Measurements from ENCODE around the gene S100PBP.
"Not testable (repeated sequence)": the region's sequence is repeated elsewhere in the genome, so short reads cannot be mapped to it uniquely, and the experiment has no call there.

The S100PBP gene

DNA sequence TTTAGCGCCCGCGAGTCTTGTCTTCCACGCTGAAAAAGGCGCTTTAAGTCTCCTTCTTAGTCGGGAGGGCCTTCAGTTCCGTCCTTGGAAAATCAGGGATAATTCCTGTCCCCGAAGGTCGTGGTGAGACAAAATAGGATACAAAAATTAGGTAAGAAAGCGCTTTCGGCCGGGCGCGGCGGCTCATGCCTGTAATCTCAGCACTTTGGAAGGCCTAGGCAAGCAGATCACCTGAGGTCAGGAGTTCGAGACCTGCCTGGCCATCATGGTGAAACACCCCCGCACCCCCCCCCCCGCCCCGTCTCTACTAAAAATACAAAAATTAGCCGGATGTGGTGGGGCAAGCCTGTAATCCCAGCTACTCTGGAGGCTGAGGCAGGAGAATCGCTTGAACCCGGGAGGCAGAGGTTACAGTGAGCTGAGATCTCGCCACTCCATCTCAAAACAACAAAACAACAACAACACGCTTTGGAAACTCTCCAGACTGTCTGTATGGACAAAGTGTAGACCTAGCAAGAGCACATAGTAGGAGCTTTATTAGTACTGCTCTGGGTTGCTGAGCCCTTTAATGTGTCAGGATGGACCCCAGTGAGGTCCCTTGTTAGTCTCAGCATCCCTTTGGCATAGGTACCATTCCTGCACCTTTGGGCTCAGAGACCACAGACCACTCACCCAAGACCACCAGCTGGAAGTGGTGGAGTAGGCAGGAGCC lies 84.5 kb downstream of the S100PBP start:
- DNase-seq, result no peak

DNA sequence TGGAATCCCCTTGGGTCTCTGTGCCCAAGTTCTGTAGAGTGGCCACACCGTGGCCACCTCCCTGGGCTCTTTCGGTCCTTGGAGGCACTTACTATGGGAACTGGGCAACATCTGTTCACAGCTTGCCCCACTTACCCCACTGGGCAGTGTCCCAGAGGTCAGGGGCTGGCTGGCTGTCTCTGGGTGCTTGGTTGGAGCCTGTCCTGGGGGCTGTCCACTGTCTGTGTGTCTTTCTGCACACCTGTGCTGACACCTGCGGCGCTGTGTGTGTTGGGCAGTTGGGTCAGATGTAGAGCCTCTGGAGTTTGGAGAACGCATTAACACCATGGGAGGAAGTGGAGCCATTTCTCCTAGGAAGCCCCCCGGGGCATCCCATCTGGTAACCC lies 85.1 kb downstream of the S100PBP start:
- no peak for DNase-seq

- no peak for DNase-seq
These were observed 86.7 kb downstream of the S100PBP start for GRCh38 chr1:32903991-32904785.

DNA sequence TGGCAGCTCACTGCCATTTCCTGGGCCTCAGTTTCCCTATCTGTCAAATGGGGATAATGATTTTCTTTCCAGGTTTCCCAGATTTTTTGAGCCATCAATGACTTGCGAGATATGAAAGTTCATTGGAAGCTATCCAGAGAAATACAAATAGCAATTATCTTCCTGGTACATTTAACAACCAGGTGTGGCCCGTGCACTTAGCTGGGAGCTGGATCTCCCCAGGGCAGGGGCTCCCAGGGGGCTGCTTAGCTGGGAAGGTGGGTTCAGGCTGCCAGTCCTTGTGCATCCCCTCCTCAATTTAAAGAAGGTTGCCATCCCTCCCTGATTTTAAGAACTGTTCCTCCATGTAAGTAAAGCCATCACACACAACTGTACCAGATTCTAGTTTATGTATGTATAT lies 87.3 kb downstream of the S100PBP start:
- DNase-seq, result no peak

DNA sequence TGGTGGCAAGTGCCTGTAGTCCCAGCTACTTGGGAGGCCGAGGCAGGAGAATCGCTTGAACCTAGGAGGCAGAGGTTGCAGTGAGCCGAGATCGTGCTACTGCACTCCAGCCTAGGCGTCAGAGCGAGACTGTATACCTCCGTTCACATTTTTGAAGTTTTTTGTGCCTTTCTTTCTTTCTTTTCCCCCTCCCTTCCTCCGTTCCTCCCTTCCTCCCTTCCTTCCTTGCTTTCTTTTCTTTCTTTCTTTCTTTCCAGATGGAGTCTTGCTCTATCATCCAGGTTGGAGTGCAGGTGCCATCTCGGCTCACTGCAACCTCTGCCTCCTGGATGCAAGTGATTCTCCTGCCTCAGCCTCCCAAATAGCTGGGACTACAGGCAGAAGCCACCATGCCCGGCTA lies 88.1 kb downstream of the S100PBP start:
- DNase-seq, result not testable (repeated sequence)

GRCh38 chr1:32906654-32907053 lies 89.2 kb downstream of the S100PBP start:
- DNase-seq, result no peak

DNA sequence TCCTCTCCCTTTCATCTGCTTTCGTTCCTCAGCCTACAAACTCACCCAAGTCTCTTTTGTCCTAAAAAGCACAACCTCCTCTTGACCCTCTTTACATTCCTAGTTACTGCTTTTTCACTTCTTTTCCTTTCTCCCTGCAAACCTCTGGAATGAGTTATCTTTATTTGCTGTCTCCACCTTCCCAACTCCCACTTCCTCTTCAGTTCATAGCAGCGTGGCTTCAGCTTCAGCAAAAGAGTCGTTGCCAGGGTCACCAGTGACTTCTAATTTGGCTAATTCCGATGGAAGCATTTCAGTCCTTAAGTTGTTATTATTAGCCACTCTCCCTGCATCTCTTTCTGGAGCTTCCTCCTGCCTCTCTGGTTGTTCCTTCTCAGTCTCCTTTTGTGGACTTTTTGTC lies 90.0 kb downstream of the S100PBP start:
- no peak for DNase-seq
